ENCODE results near the gene NWD2.

The NWD2 gene

GRCh38 chr4:37305984-37306383 lies 61.4 kb downstream of the NWD2 start:
- Histone ChIP-seq H3K36me3 (ENCODE audit: control insufficient read depth, insufficient read depth, low read length) (no peaks in the 10 kb centered on the region), H3K4me3 (replicated peaks; ENCODE audit: low read depth, low read length) (no peak overlapping the region), H3K27me3 (replicated peaks; ENCODE audit: control insufficient read depth, insufficient read depth, low read length) (no peaks in the 10 kb centered on the region)
- DNase-seq (ENCODE audit: extremely low read depth, insufficient read length): no peak
- TF ChIP-seq CTCF (IDR thresholded peaks at IDR 0.05; ENCODE audit: insufficient read depth, low read length, poor library complexity, severe bottlenecking): no peak

GRCh38 chr4:37317104-37317643 lies 72.6 kb downstream of the NWD2 start:
- H3K4me3 ChIP-seq (replicated peaks; ENCODE audit: low read depth, low read length): no peak overlapping the region
- no peaks in the 10 kb centered on the region for H3K27me3 ChIP-seq (replicated peaks; ENCODE audit: control insufficient read depth, insufficient read depth, low read length)
- H3K36me3 ChIP-seq (ENCODE audit: control insufficient read depth, insufficient read depth, low read length): no peaks in the 10 kb centered on the region
- DNase-seq (ENCODE audit: extremely low read depth, insufficient read length): no peak
- TF ChIP-seq CTCF (IDR thresholded peaks at IDR 0.05; ENCODE audit: insufficient read depth, low read length, poor library complexity, severe bottlenecking): no peak

GRCh38 chr4:37320513-37321235 lies 76.1 kb downstream of the NWD2 start:
- no peak for TF ChIP-seq CTCF (IDR thresholded peaks at IDR 0.05; ENCODE audit: insufficient read depth, low read length, poor library complexity, severe bottlenecking)
- Histone ChIP-seq H3K27me3 (replicated peaks; ENCODE audit: control insufficient read depth, insufficient read depth, low read length) (no peaks in the 10 kb centered on the region), H3K4me3 (replicated peaks; ENCODE audit: low read depth, low read length) (no peak overlapping the region), H3K36me3 (ENCODE audit: control insufficient read depth, insufficient read depth, low read length) (no peaks in the 10 kb centered on the region)
- no peak for DNase-seq (ENCODE audit: extremely low read depth, insufficient read length)

- TF ChIP-seq CTCF (IDR thresholded peaks at IDR 0.05; ENCODE audit: insufficient read depth, low read length, poor library complexity, severe bottlenecking): no peak
- Histone ChIP-seq H3K4me3 (replicated peaks; ENCODE audit: low read depth, low read length) (no peak overlapping the region), H3K27me3 (replicated peaks; ENCODE audit: control insufficient read depth, insufficient read depth, low read length) (no peaks in the 10 kb centered on the region), H3K36me3 (ENCODE audit: control insufficient read depth, insufficient read depth, low read length) (no peaks in the 10 kb centered on the region)
- no peak for DNase-seq (ENCODE audit: extremely low read depth, insufficient read length)
Observed at GRCh38 chr4:37322122-37322521, 77.6 kb downstream of the NWD2 start.

- H3K36me3 ChIP-seq (ENCODE audit: control insufficient read depth, insufficient read depth, low read length): no peaks in the 10 kb centered on the region
- no peak overlapping the region for H3K4me3 ChIP-seq (replicated peaks; ENCODE audit: low read depth, low read length)
- no peak for TF ChIP-seq CTCF (IDR thresholded peaks at IDR 0.05; ENCODE audit: insufficient read depth, low read length, poor library complexity, severe bottlenecking)
- DNase-seq (ENCODE audit: extremely low read depth, insufficient read length): no peak
- no peaks in the 10 kb centered on the region for H3K27me3 ChIP-seq (replicated peaks; ENCODE audit: control insufficient read depth, insufficient read depth, low read length)
Observed at GRCh38 chr4:37324546-37324945, 80.0 kb downstream of the NWD2 start.

All from GM06990 (cell line).